ENCODE results near the gene TRIM43.
"Not testable (repeated sequence)": the region's sequence is repeated elsewhere in the genome, so short reads cannot be mapped to it uniquely, and the experiment has no call there.

Gene TRIM43

DNA sequence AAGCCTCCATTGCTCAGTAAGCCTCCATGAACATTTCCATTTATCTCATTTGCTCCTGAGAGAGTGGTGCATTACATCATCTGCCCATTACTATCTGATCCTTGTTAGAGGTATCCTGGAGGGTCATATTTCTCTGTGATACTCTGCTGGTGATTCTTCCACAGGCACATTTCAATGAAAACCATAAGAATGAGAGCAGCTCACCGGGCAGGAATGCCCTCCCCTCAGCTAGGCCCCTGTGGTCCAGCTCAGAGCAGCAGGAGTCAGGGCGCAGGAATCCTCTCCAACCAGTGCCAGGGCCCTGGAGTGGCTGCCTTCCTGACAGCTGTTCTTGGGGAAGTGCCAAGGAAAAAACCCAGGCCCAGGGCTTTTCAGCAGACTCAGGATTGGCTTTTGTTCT lies 50.0 kb downstream of the TRIM43 start:
- not testable (repeated sequence) for FAIRE-seq

DNA sequence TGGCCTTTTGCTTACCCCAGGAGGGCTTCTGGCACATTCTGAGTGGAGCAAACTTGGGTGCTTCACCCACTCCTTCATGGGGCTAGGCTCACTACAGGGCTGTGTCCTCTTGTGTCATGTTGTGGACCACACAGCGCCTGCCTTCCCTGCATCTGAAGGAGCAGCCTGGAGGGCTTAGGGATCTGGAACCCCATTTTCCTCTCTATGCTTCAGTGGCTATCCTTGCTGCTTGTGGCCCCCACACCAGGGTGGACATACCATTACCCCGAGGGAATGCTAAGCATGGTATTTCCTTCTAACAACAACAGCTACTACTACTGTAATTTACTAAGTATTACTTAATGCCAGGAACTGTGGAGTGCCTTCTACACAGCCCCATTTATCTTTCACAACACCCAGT lies 50.6 kb downstream of the TRIM43 start:
- FAIRE-seq = not testable (repeated sequence)

DNA sequence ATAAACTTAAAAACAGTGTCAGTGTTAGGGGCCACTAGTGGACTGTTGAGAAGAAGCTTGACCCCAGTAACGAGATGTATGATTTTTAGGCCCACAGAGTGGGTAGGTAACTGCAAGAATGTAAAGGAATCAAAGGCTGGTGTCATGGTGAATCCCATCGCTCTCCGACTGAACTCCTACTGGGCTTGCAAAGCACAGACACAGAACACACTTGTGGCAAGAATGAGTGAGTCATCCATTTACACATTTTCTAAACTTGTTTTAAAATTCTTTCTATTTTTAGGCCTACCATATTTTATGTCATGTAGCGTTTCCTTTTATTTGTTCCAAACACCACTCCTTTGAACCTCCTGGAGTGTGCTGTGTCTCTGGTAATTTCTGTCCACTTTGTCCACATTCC lies 51.1 kb downstream of the TRIM43 start:
- not testable (repeated sequence) for FAIRE-seq

DNA sequence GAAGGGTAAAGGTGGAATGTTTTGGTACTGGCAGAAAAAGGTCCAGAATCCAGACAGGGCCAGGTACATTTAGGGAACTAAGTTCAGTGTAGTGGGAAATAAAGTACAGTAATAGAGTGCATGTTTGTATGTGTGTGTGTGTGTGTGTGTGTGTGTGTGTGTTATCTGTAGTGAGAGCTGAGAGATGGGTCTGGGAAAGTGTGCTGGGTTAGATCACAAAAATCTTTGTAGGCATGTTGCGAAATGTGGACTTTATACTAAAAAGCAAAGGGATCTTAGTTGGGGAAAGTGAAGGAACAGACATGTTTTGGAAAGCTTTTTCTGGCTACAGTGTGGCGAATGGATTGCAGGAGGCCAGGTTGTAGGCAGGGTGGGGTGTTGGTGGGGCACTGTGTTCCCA lies 53.5 kb downstream of the TRIM43 start:
- FAIRE-seq = not testable (repeated sequence)

DNA sequence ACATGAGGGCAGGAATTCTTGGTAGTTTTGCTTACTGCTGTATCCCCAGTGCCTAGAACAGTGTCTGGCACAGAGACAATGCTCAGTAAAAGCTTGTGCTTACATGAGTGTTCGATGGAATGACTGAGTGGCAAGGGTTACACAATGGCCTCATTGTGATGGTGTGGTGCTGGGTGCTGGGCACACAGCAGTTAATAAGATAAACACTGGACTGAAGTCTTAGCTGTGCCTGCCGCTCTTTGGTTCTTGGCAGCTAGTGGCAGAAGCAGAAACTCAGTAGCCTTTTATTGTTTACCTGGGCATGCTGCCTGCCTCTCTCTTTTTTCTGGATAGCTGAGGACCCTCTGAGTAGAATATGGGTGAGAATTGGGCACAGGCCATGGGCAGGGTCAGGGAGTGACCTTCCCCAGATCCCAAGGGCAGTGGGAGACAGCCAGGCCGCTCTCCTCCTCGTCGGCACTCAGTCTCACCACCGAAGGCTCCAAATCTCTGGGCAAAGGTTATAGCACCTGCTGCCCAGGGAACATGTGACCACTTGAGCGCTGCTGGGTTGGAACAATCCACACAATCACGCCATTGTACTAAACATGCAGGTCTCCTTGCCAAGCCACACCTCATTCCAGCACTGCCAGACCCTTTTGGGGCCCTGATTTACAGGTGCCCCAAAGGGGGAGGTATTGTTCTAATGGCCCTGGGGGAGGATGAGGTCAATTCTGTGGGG lies 54.6 kb downstream of the TRIM43 start:
- FAIRE-seq = not testable (repeated sequence)

DNA sequence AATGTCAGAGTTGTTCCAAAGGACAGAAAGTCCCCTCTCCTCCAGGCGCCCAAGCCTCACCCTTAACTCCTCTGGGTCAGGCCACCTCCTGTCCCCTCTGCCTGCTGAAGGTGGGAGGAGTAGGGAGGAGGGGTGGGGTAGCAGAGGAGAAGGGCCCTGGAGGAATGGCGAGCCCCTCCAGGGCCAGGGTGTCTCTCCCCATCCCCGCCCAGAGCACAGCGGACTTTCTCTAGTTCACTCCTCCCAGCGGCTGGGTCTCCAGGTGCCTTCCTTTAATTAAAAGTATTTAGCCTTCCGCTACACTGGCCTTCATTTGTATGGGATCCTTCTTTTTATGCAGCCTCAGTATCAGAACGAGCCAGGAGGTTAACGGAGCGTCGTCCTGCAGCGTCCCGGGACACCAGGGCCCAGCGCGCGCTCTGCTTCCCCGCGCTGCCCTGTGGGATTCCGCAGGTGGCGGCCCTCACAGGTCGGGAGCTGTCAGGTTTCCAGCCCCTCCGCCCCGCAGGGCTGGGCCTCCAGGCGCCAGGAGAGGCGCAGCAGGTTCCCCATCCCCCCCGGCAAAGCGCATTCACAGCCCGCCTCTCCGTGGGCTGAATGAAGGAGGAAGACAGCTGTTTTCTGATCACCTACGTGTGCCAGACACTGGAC lies 57.2 kb downstream of the TRIM43 start:
- FAIRE-seq = not testable (repeated sequence)
